Parathyroid adenoma (tissue), 2 donors: ENCODE measurements around the gene BET1.

Experiments
- H2AFZ ChIP-seq: fragments of 300-600 bp; sonication (generic); one replicate; pipeline ENCODE4 v1.7.0; 2017; ENCODE audit warnings: antibody characterized with exemption, mild to moderate bottlenecking
- H3K27ac ChIP-seq: fragments of 300-600 bp; sonication (generic); one replicate; pipeline ENCODE4 v1.7.0; 2017
- H3K27me3 ChIP-seq: fragments of 300-600 bp; sonication (generic); one replicate; pipeline ENCODE4 v1.7.0; 2017; ENCODE audit warnings: low read length; ENCODE audit not compliant: control insufficient read depth, insufficient read depth
- H3K36me3 ChIP-seq: fragments of 300-600 bp; sonication (generic); one replicate; pipeline ENCODE4 v1.7.0; 2017; ENCODE audit warnings: low read length; ENCODE audit not compliant: control insufficient read depth, insufficient read depth
- H3K4me1 ChIP-seq: fragments of 300-600 bp; sonication (generic); one replicate; pipeline ENCODE4 v1.7.0; 2017; ENCODE audit warnings: control low read depth
- H3K4me2 ChIP-seq: fragments of 300-600 bp; sonication (generic); one replicate; pipeline ENCODE4 v1.7.0; 2017; ENCODE audit warnings: low read length
- H3K4me3 ChIP-seq: fragments of 300-600 bp; sonication (generic); one replicate; pipeline ENCODE4 v1.7.0; 2017; ENCODE audit warnings: low read depth, low read length
- H3K79me2 ChIP-seq: fragments of 300-600 bp; sonication (generic); one replicate; pipeline ENCODE4 v1.7.0; 2017; ENCODE audit warnings: control low read depth
- H3K9ac ChIP-seq: fragments of 300-600 bp; sonication (generic); one replicate; pipeline ENCODE4 v1.7.0; 2017; ENCODE audit warnings: mild to moderate bottlenecking
- H3K9me3 ChIP-seq: fragments of 300-600 bp; sonication (generic); one replicate; pipeline ENCODE4 v1.7.0; 2017; ENCODE audit warnings: low read length; ENCODE audit not compliant: control insufficient read depth
- TF ChIP-seq, protein P1 (sequence below): fragments of 300-600 bp; sonication (generic); IDR thresholded peaks from one replicate; pipeline ENCODE4 v1.7.0; 2017; ENCODE audit warnings: antibody characterized with exemption, mild to moderate bottlenecking
- donor health status: primary hyperparathyroidism.

The BET1 gene

DNA sequence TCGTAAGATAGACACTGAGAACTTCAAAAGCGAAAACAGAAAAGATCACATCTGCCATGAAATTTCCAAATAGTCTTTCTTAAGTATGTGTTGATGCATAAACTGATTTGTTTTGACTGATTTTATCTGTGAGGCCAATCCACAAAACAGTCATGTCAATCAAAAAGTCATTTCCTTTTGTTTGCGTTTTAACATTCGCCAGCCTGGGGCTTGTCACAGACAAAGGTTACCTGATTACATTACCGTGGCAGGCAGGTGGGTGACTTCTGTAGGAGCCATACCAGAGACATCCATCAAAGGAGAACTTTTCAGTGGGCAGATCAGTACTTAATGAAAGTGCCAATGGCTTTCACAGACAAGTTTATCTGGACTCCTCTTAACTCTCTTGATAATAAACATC, 45.5 kb upstream of the BET1 start:
- no peaks in the 10 kb centered on the region for H3K36me3 ChIP-seq
- no peaks in the 10 kb centered on the region for H3K4me1 ChIP-seq
- no peaks in the 10 kb centered on the region for H3K79me2 ChIP-seq
- no peak overlapping the region for H3K4me3 ChIP-seq
- H3K27me3 ChIP-seq = no peaks in the 10 kb centered on the region
- no peak overlapping the region for H3K27ac ChIP-seq
- TF ChIP-seq, protein P1, sequence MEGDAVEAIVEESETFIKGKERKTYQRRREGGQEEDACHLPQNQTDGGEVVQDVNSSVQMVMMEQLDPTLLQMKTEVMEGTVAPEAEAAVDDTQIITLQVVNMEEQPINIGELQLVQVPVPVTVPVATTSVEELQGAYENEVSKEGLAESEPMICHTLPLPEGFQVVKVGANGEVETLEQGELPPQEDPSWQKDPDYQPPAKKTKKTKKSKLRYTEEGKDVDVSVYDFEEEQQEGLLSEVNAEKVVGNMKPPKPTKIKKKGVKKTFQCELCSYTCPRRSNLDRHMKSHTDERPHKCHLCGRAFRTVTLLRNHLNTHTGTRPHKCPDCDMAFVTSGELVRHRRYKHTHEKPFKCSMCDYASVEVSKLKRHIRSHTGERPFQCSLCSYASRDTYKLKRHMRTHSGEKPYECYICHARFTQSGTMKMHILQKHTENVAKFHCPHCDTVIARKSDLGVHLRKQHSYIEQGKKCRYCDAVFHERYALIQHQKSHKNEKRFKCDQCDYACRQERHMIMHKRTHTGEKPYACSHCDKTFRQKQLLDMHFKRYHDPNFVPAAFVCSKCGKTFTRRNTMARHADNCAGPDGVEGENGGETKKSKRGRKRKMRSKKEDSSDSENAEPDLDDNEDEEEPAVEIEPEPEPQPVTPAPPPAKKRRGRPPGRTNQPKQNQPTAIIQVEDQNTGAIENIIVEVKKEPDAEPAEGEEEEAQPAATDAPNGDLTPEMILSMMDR = no peak
- no peaks in the 10 kb centered on the region for H3K9me3 ChIP-seq
- no peak overlapping the region for H2AFZ ChIP-seq
- H3K4me2 ChIP-seq = no peak overlapping the region
- no peak overlapping the region for H3K9ac ChIP-seq

DNA sequence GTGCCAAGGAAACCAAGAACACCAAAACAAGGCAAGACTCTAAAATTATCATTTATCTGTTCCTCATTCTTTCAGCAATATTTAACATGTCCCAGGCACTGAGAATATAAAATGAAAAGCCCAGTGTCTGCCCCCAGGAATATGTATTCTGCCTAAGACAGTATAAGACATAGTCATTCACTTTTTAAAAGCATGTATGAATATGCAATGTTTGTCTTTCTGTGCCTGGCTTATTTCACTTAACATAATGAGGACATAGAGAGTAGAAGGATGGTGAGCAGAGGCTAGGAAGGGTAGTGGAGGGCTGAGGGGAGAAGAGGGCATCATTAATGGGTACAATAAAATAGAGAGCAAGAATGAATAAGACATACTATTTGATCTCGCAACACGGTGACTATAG, 44.6 kb upstream of the BET1 start:
- TF ChIP-seq, protein P1 = no peak
- Histone ChIP-seq H3K79me2 (no peaks in the 10 kb centered on the region), H2AFZ (no peak overlapping the region), H3K4me2 (no peak overlapping the region), H3K4me3 (no peak overlapping the region), H3K9me3 (no peaks in the 10 kb centered on the region), H3K36me3 (no peaks in the 10 kb centered on the region), H3K4me1 (no peaks in the 10 kb centered on the region), H3K9ac (no peak overlapping the region), H3K27me3 (no peaks in the 10 kb centered on the region), H3K27ac (no peak overlapping the region)

DNA sequence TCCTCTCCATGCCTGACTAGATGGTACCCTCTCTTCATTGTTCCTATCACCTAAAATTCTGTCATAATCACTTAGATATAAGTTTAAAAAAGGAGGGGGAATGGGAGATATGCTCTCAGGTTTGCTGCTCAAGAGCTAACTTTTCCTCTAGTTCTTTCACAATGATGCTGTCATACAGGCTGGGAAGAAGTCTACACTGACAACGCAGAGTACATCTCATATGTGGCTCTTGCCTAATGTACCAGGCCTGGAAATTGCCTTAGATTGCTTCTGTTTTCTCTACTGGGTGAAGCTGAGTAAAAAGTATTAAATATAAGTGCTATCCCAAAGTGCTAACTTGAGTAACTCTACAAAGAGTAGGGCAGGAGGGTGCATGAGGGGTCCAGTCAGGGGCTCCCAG, 43.8 kb upstream of the BET1 start:
- Histone ChIP-seq H3K27me3 (no peaks in the 10 kb centered on the region), H3K4me3 (no peak overlapping the region), H3K9me3 (no peaks in the 10 kb centered on the region), H3K4me2 (no peak overlapping the region), H3K9ac (no peak overlapping the region), H3K27ac (no peak overlapping the region), H3K4me1 (no peaks in the 10 kb centered on the region), H3K79me2 (no peaks in the 10 kb centered on the region), H2AFZ (no peak overlapping the region), H3K36me3 (no peaks in the 10 kb centered on the region)
- TF ChIP-seq, protein P1 = no peak

DNA sequence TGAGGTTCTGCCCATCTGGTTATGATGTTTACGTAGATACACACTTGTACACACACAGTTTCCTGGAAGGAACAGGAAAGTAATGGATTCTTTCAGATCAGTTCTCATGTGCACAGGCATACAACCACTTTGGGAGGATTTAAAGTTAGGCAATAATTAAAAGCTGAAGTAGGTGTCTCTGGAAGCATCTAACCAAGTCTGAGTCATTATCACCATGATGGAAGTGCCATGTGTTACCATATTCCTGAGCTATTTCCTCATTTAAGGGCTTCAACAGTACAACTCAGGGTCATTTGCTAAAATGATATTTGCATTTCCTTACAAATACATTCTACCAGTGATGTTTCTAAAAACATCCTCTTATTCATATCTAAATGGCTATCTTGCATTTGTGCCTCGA, 41.4 kb upstream of the BET1 start:
- H3K27ac ChIP-seq = no peak overlapping the region
- TF ChIP-seq, protein P1 = no peak
- H3K4me1 ChIP-seq = no peaks in the 10 kb centered on the region

DNA sequence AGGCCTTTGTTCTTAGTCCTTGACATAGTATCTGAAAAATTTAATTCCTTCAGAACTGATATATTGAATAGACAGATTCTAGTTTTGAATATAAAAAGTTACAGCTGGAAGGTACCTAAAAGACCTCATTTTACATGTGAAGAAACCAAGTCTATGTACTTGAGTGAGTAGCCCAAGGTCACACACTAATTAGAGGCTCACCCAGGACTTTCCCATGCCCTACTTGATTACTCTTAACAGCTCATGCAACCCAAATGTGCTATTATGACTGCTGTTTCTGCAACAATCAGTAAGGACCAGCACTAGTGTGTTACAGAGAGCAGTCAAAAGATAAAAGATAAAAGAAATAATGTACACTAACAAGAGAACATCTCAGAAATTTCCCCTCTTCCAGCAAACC, 40.7 kb upstream of the BET1 start:
- no peak overlapping the region for H2AFZ ChIP-seq
- no peaks in the 10 kb centered on the region for H3K4me1 ChIP-seq
- no peak overlapping the region for H3K27ac ChIP-seq
- TF ChIP-seq, protein P1 = no peak
- no peaks in the 10 kb centered on the region for H3K36me3 ChIP-seq
- H3K4me3 ChIP-seq = no peak overlapping the region
- no peak overlapping the region for H3K4me2 ChIP-seq
- H3K27me3 ChIP-seq = no peaks in the 10 kb centered on the region
- no peaks in the 10 kb centered on the region for H3K79me2 ChIP-seq
- H3K9ac ChIP-seq = no peak overlapping the region
- H3K9me3 ChIP-seq = no peaks in the 10 kb centered on the region

More for the DNA sequence above, 41.4 kb upstream of the BET1 start:
- H2AFZ ChIP-seq = no peak overlapping the region
- H3K79me2 ChIP-seq = no peaks in the 10 kb centered on the region
- H3K4me3 ChIP-seq = no peak overlapping the region
- no peaks in the 10 kb centered on the region for H3K9me3 ChIP-seq
- no peaks in the 10 kb centered on the region for H3K36me3 ChIP-seq
- no peak overlapping the region for H3K9ac ChIP-seq
- H3K27me3 ChIP-seq = no peaks in the 10 kb centered on the region
- H3K4me2 ChIP-seq = no peak overlapping the region
